Liver (tissue), 9 donors: ENCODE measurements around the gene CYTH3. TPM values are rescaled to one million over a fixed set of nuclear protein-coding genes. Genes with fewer than 3 reads are reported as not detected.

Experiments used
- DNase-seq: peaks from one replicate; pipeline ENCODE4 v3.0.0-alpha.2; 2017; ENCODE audit warnings: low spot score
- H3K27ac ChIP-seq, 2 donors: one replicate each; pipeline ENCODE4 v1.7.0; 2013; ENCODE audit warnings: inconsistent platforms in 2 of 2, low read length in 2 of 2, control low read depth in 1 of 2, low read depth in 1 of 2, mild to moderate bottlenecking in 1 of 2
- H3K27me3 ChIP-seq, 4 donors: one replicate each; pipeline versions ENCODE4 v1.6.1 to v1.7.0; 2013; ENCODE audit warnings: low read length in 3 of 4, inconsistent platforms in 1 of 4, mild to moderate bottlenecking in 1 of 4, moderate library complexity in 1 of 4; ENCODE audit not compliant: control insufficient read depth in 4 of 4, insufficient read depth in 4 of 4
- H3K36me3 ChIP-seq, 4 donors: one replicate each; pipeline versions ENCODE4 v1.6.1 to v1.7.0; 2013; ENCODE audit warnings: low read length in 3 of 4, mild to moderate bottlenecking in 3 of 4, low read depth in 1 of 4, moderate library complexity in 1 of 4; ENCODE audit not compliant: control insufficient read depth in 4 of 4, insufficient read depth in 3 of 4
- H3K4me1 ChIP-seq, 4 donors: one replicate each; pipeline versions ENCODE4 v1.6.1 to v1.7.0; 2013; ENCODE audit warnings: low read length in 3 of 4, mild to moderate bottlenecking in 3 of 4, moderate library complexity in 1 of 4; ENCODE audit not compliant: control insufficient read depth in 4 of 4, insufficient read depth in 4 of 4
- H3K4me3 ChIP-seq, 3 donors: one replicate each; pipeline versions ENCODE4 v1.6.1 to v1.7.0; 2013; ENCODE audit warnings: low read length in 3 of 3, control low read depth in 1 of 3, low read depth in 1 of 3, mild to moderate bottlenecking in 1 of 3
- H3K9ac ChIP-seq, 2 donors: one replicate each; pipeline ENCODE4 v1.7.0; 2013; ENCODE audit warnings: low read length in 2 of 2, mild to moderate bottlenecking in 2 of 2, moderate library complexity in 2 of 2, control low read depth in 1 of 2, low read depth in 1 of 2
- H3K9me3 ChIP-seq, 4 donors: one replicate each; pipeline versions ENCODE4 v1.6.1 to v1.7.0; 2013; ENCODE audit warnings: low read length in 3 of 4; ENCODE audit not compliant: control insufficient read depth in 4 of 4
- FOXA1 ChIP-seq: IDR thresholded peaks from 2 replicates; pipeline ENCODE4 v1.6.1; 2016; ENCODE audit warnings: antibody characterized with exemption
- GABPA ChIP-seq, 2 donors: IDR thresholded peaks in 1 of 2; conservative IDR thresholded peaks in 1 of 2; 2 replicates each; pipeline ENCODE4 v1.6.1; 2016; ENCODE audit warnings: antibody characterized with exemption in 2 of 2, mild to moderate bottlenecking in 1 of 2, moderate library complexity in 1 of 2
- HNF4A ChIP-seq, 2 donors: conservative IDR thresholded peaks; 2 replicates each; pipeline ENCODE4 v1.6.1; 2016; ENCODE audit warnings: antibody characterized with exemption in 2 of 2, mild to moderate bottlenecking in 2 of 2
- HNF4G ChIP-seq: IDR thresholded peaks from 2 replicates; pipeline ENCODE4 v1.6.1; 2016; ENCODE audit warnings: antibody characterized with exemption
- JUND ChIP-seq, 2 donors: IDR thresholded peaks; 2 replicates each; pipeline ENCODE4 v1.6.1; 2016; ENCODE audit warnings: antibody characterized with exemption in 2 of 2
- MAX ChIP-seq: IDR thresholded peaks from 2 replicates; pipeline ENCODE4 v1.6.1; 2016; ENCODE audit warnings: antibody characterized with exemption
- RAD21 ChIP-seq, 2 donors: IDR thresholded peaks; 2 replicates each; pipeline ENCODE4 v1.6.1; 2016; ENCODE audit warnings: antibody characterized with exemption in 2 of 2, mild to moderate bottlenecking in 2 of 2
- REST ChIP-seq: IDR thresholded peaks from 2 replicates; pipeline ENCODE4 v1.6.1; 2016; ENCODE audit warnings: antibody characterized with exemption, mild to moderate bottlenecking
- SP1 ChIP-seq: IDR thresholded peaks from 2 replicates; pipeline ENCODE4 v1.6.1; 2018; ENCODE audit warnings: antibody characterized with exemption, mild to moderate bottlenecking
- TAF1 ChIP-seq: conservative IDR thresholded peaks from 2 replicates; pipeline ENCODE4 v1.6.1; 2016; ENCODE audit warnings: antibody characterized with exemption, mild to moderate bottlenecking
- YY1 ChIP-seq: IDR thresholded peaks from 2 replicates; pipeline ENCODE4 v1.6.1; 2016; ENCODE audit warnings: antibody characterized with exemption, mild to moderate bottlenecking
- WGBS: extraction: QIAGEN DNeasy Blood & Tissue Kit; methylation state at CpG from one replicate; pipeline ENCODE4 v1.1.7; 2013; 5-methylcytosine and 5-hydroxymethylcytosine counted together
- polyA plus RNA-seq, 2 donors: library from polyadenylated mRNA; stranded (reverse) in 1 of 2; unstranded in 1 of 2; fragments of 200-250 nt in 1 of 2; fragments of >200 nt in 1 of 2; fragmentation: Nextera tagmentation in 1 of 2; extraction: Ambion mirVana in 1 of 2; gene quantifications; one replicate each; pipeline versions ENCODE4 v1.2.1 to v1.2.3, GENCODE V29; 2013 to 2015
- total RNA-seq, 2 donors: library from RNA; depleted of rRNA; stranded (reverse); fragments of >200 nt; gene quantifications; one replicate each; pipeline ENCODE4 v1.2.3, GENCODE V29; 2014
- TF ChIP-seq, protein P1 (sequence below): fragments of 150-350 bp; IDR thresholded peaks from 2 replicates; pipeline ENCODE4 v1.5.1; 2017; ENCODE audit warnings: improper control_type of control experiment, low read depth, low read length; ENCODE audit not compliant: missing input control
- donor health status: healthy.
- donor health status: healthy.
- donor health status: healthy.
- donor health status: healthy.
- donor health status: healthy.

Gene CYTH3
- total and polyA plus RNA-seq, 4 donors = 1.1 to 6.3 (median 3.7) TPM

DNA sequence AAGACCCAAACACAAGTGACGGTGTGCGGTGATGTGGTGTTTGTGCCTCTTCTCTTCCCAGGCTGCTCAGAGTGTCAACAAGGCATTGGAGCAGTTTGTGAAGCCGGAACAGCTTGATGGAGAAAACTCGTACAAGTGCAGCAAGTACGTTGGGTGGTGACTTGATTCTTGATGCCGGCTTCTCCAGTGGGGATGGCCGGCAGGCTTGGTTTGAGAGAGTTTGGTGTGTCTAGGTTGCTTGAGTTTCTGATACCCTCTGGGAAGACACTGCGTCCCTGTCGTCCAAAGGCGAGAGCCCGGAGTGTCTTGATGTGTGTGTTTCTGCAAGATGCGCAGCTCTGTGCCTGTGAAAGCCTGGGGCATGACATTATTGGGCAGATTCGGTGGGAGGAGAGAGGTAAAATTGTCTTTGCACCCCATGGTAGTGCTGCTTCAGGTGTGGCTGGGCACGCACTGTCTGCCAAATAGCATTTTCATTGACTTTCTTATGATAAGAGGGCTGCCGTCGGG, 129.5 kb downstream of the CYTH3 start:
- H3K36me3 ChIP-seq = peaks cover 8 to 59% (median 44%) of the 10 kb centered on the region in 4 donors
- no peak overlapping the region for H3K27ac ChIP-seq
- no peak overlapping the region for H3K9ac ChIP-seq
- H3K9me3 ChIP-seq = no peaks in the 10 kb centered on the region
- no peaks in the 10 kb centered on the region for H3K4me1 ChIP-seq
- WGBS = 97% methylated on average over 16 of the region's 16 CpGs
- TF ChIP-seq JUND (IDR thresholded peaks at IDR 0.05) (no peak), FOXA1 (no peak), HNF4A (conservative IDR thresholded peaks at IDR 0.05) (no peak), MAX (no peak), GABPA (IDR thresholded peaks at IDR 0.05 in 1 of 2, conservative IDR thresholded peaks at IDR 0.05 in 1 of 2) (no peak), YY1 (no peak), REST (no peak), RAD21 (IDR thresholded peaks at IDR 0.05) (no peak), SP1 (no peak)
- TF ChIP-seq, protein P1, sequence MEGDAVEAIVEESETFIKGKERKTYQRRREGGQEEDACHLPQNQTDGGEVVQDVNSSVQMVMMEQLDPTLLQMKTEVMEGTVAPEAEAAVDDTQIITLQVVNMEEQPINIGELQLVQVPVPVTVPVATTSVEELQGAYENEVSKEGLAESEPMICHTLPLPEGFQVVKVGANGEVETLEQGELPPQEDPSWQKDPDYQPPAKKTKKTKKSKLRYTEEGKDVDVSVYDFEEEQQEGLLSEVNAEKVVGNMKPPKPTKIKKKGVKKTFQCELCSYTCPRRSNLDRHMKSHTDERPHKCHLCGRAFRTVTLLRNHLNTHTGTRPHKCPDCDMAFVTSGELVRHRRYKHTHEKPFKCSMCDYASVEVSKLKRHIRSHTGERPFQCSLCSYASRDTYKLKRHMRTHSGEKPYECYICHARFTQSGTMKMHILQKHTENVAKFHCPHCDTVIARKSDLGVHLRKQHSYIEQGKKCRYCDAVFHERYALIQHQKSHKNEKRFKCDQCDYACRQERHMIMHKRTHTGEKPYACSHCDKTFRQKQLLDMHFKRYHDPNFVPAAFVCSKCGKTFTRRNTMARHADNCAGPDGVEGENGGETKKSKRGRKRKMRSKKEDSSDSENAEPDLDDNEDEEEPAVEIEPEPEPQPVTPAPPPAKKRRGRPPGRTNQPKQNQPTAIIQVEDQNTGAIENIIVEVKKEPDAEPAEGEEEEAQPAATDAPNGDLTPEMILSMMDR = no peak
- H3K27me3 ChIP-seq = no peaks in the 10 kb centered on the region
- DNase-seq = no peak
- no peak overlapping the region for H3K4me3 ChIP-seq

- DNase-seq = no peak
- TF ChIP-seq HNF4G = no peak
- no peak for TF ChIP-seq TAF1
- no peak overlapping the region for H3K4me3 ChIP-seq
- no peak overlapping the region for H3K27ac ChIP-seq
- H3K27me3 ChIP-seq = no peaks in the 10 kb centered on the region
- H3K9me3 ChIP-seq = no peaks in the 10 kb centered on the region
- WGBS = 78% methylated on average over 17 of the region's 17 CpGs
- peaks cover 0 to 33% (median 18%) of the 10 kb centered on the region in 4 donors for H3K36me3 ChIP-seq
- H3K4me1 ChIP-seq = no peaks in the 10 kb centered on the region
- H3K9ac ChIP-seq = no peak overlapping the region
These were observed 133.0 kb downstream of the CYTH3 start for GRCh38 chr7:6139189-6139996.
